Naive thymus-derived CD8-positive, alpha-beta T cell (primary cell): ENCODE measurements around the gene FBXO48. TPM values are rescaled to one million over a fixed set of nuclear protein-coding genes. Genes with fewer than 3 reads are reported as not detected.

ENCODE experiments used
- ATAC-seq, 2 donors: fragments of 150-1000 bp; cut with Tn5 transposase in 1 of 2; sonication (Bioruptor Pico), chemical (Tn5 transposase) in 1 of 2; 1 replicate in 1 of 2; 2 replicates in 1 of 2; pipeline ENCODE4 v1.10.0; 2021; ENCODE audit warnings: mild to moderate bottlenecking in 2 of 2, moderate library complexity in 2 of 2
- POLR2A ChIA-PET: fragments of 350-600 bp; sonication (Branson Sonifier 250); formaldehyde crosslinking; loops from one replicate; lab custom pipeline; 2021; ENCODE audit warnings: antibody characterized with exemption; lab: Charles Lee
- DNase-seq, 10 donors: peaks; one replicate each; pipeline versions ENCODE4 v3.0.0 to v3.0.0-alpha.2; 2020 to 2022
- H3K27ac Mint-ChIP-seq, 10 donors: one replicate each; pipeline ENCODE4 v1.8.0; 2020 to 2022; ENCODE audit warnings: mild to moderate bottlenecking in 10 of 10, mixed read lengths in 10 of 10, moderate library complexity in 4 of 10, inconsistent platforms in 1 of 10
- H3K27me3 Mint-ChIP-seq, 5 donors: one replicate each; pipeline ENCODE4 v1.8.0; 2021 to 2022; ENCODE audit warnings: mixed read lengths in 5 of 5
- H3K36me3 Mint-ChIP-seq, 3 donors: one replicate each; pipeline ENCODE4 v1.8.0; 2020 to 2022; ENCODE audit warnings: mixed read lengths in 3 of 3, mild to moderate bottlenecking in 2 of 3, inconsistent platforms in 1 of 3
- H3K4me1 Mint-ChIP-seq, 4 donors: one replicate each; pipeline ENCODE4 v1.8.0; 2021 to 2022; ENCODE audit warnings: mixed read lengths in 4 of 4
- H3K4me3 Mint-ChIP-seq, 10 donors: one replicate each; pipeline ENCODE4 v1.8.0; 2020 to 2022; ENCODE audit warnings: mild to moderate bottlenecking in 10 of 10, mixed read lengths in 10 of 10, moderate library complexity in 6 of 10, inconsistent platforms in 1 of 10
- H3K9me3 Mint-ChIP-seq, 9 donors: one replicate each; pipeline ENCODE4 v1.8.0; 2020 to 2022; ENCODE audit warnings: mixed read lengths in 9 of 9, mild to moderate bottlenecking in 3 of 9, inconsistent platforms in 1 of 9, moderate library complexity in 1 of 9
- polyA plus RNA-seq, 3 donors: library from polyadenylated mRNA; unstranded; fragments of 300-500 nt; fragmentation: Illumina TruSeq; gene quantifications; one replicate each; pipeline ENCODE4 v1.2.3, GENCODE V29; 2021
- total RNA-seq, 8 experiments: library from RNA in 2 of 8; stranded (reverse) in 2 of 8; gene quantifications; one replicate each; pipeline ENCODE4 v1.2.3 and lab custom pipeline; 2021 to 2026

FBXO48 gene
- total RNA-seq (1 to 10 TPM; 4.8 to 5.6 TPM), polyA plus RNA-seq (under 1 TPM; 0.19 to 0.69 (median 0.36) TPM), total RNA-seq (lab: John Stamatoyannopoulos, UW) (3.0 to 8.6 (median 4.6) reads per million in 6 experiments)

GRCh38 chr2:68467077-68467960, at the start of gene FBXO48, which contains the start of gene APLF:
Gene FBXO48 (minus strand): TSS chr2:68467294. CDS start chr2:68465145, 2,149 bp downstream.
Gene APLF (plus strand): TSS chr2:68467585. CDS start chr2:68467732, 147 bp downstream.
- Mint-ChIP-seq H3K4me3 (peak within 1 kb of the TSS; percentile 87 to 98 (median 96)), H3K27ac (peak within 1 kb of the TSS; percentile 85 to 98 (median 94)), H3K36me3 (peaks cover 0 to 4% (median 0%) of the 10 kb centered on the region in 3 donors), H3K27me3 (no peaks in the 10 kb centered on the region), H3K4me1 (peaks cover 12 to 53% (median 41%) of the 10 kb centered on the region in 4 donors), H3K9me3 (no peaks in the 10 kb centered on the region)
- peak; percentile 90 to 92 for ATAC-seq
- peak; percentile 90 to 99 (median 98) for DNase-seq
- POLR2A ChIA-PET, result interaction anchor here (0.6 to 2.9 kb wide), 18 partner anchors 11 to 458 kb away, joined by 3 to 19 read pairs (median 5); partner anchors contain the start of genes ARHGAP25 and PPP3R1

GRCh38 chr2:68516051-68516955, 49.2 kb upstream of the FBXO48 start:
- Mint-ChIP-seq H3K4me3 (no peak overlapping the region), H3K27ac (peak overlapping the region in 1 of 10 donors; percentile 70), H3K27me3 (no peaks in the 10 kb centered on the region), H3K9me3 (peaks cover 0 to 14% (median 8%) of the 10 kb centered on the region in 9 donors), H3K36me3 (peaks cover 0 to 15% (median 10%) of the 10 kb centered on the region in 3 donors), H3K4me1 (peaks cover 0 to 2% (median 0%) of the 10 kb centered on the region in 4 donors)
- POLR2A ChIA-PET, result interaction anchor here (1.3 to 1.7 kb wide), 3 partner anchors 10 to 63 kb away, joined by 3 to 6 read pairs (median 5); partner anchors contain the start of genes APLF and FBXO48
- peak in 2 of 10 donors; percentile 32 to 36 for DNase-seq
- ATAC-seq, result peak; percentile 55 to 62

- Mint-ChIP-seq H3K9me3 (peaks cover 0 to 14% (median 8%) of the 10 kb centered on the region in 9 donors), H3K36me3 (peaks cover 0 to 17% (median 10%) of the 10 kb centered on the region in 3 donors), H3K27ac (no peak overlapping the region), H3K4me3 (no peak overlapping the region), H3K4me1 (no peaks in the 10 kb centered on the region), H3K27me3 (no peaks in the 10 kb centered on the region)
- ATAC-seq, result no peak
- POLR2A ChIA-PET, result interaction anchor here (1.7 kb wide), 1 partner anchor 8 kb away, joined by 6 read pairs; no protein-coding TSS in a partner anchor
- DNase-seq, result no peak
These were observed 47.3 kb upstream of the FBXO48 start for GRCh38 chr2:68514316-68514929.

- no peaks in the 10 kb centered on the region for H3K27me3 Mint-ChIP-seq
- no peaks in the 10 kb centered on the region for H3K4me1 Mint-ChIP-seq
- peaks cover 2 to 18% (median 10%) of the 10 kb centered on the region in 9 donors for H3K9me3 Mint-ChIP-seq
- peaks cover 0 to 26% (median 13%) of the 10 kb centered on the region in 3 donors for H3K36me3 Mint-ChIP-seq
- no peak for ATAC-seq
- POLR2A ChIA-PET, result no interaction called here
- no peak for DNase-seq
- H3K27ac Mint-ChIP-seq, result no peak overlapping the region
- no peak overlapping the region for H3K4me3 Mint-ChIP-seq
These were observed 45.9 kb upstream of the FBXO48 start for GRCh38 chr2:68512966-68513365.

- ATAC-seq, result no peak
- POLR2A ChIA-PET, result no interaction called here
- H3K9me3 Mint-ChIP-seq, result peaks cover 2 to 19% (median 10%) of the 10 kb centered on the region in 9 donors
These were observed 45.2 kb upstream of the FBXO48 start for GRCh38 chr2:68512326-68512725.

GRCh38 chr2:68506170-68506569, 39.1 kb upstream of the FBXO48 start:
- peak; percentile 61 to 75 for ATAC-seq
- peaks cover 10 to 24% (median 17%) of the 10 kb centered on the region in 4 donors for H3K4me1 Mint-ChIP-seq
- peaks cover 0 to 8% (median 0%) of the 10 kb centered on the region in 9 donors for H3K9me3 Mint-ChIP-seq
- peak overlapping the region; percentile 3 to 66 (median 49) for H3K4me3 Mint-ChIP-seq
- POLR2A ChIA-PET, result interaction anchor here (0.8 to 2.0 kb wide), 3 partner anchors 9 to 261 kb away, joined by 3 to 6 read pairs (median 3); no protein-coding TSS in a partner anchor
- peaks cover 0 to 14% (median 10%) of the 10 kb centered on the region in 3 donors for H3K36me3 Mint-ChIP-seq
- DNase-seq, result peak in 2 of 10 donors; percentile 9 to 13
- H3K27me3 Mint-ChIP-seq, result no peaks in the 10 kb centered on the region
- peak overlapping the region; percentile 0 to 88 (median 26) for H3K27ac Mint-ChIP-seq

More at GRCh38 chr2:68512326-68512725, 45.2 kb upstream of the FBXO48 start:
- H3K27ac Mint-ChIP-seq, result no peak overlapping the region
- no peaks in the 10 kb centered on the region for H3K27me3 Mint-ChIP-seq
- no peak overlapping the region for H3K4me3 Mint-ChIP-seq
- H3K4me1 Mint-ChIP-seq, result peaks cover 0 to 3% (median 0%) of the 10 kb centered on the region in 4 donors
- H3K36me3 Mint-ChIP-seq, result peaks cover 0 to 26% (median 13%) of the 10 kb centered on the region in 3 donors
- DNase-seq, result no peak

GRCh38 chr2:68505603-68506159, 38.6 kb upstream of the FBXO48 start:
- H3K27me3 Mint-ChIP-seq, result no peaks in the 10 kb centered on the region
- H3K4me3 Mint-ChIP-seq, result peak overlapping the region in 8 of 10 donors; percentile 3 to 66 (median 50)
- POLR2A ChIA-PET, result interaction anchor here (1.3 to 2.0 kb wide), 2 partner anchors 10 to 17 kb away, joined by 3 to 6 read pairs; no protein-coding TSS in a partner anchor
- ATAC-seq (no peak), DNase-seq (no peak)
- peaks cover 0 to 8% (median 0%) of the 10 kb centered on the region in 9 donors for H3K9me3 Mint-ChIP-seq
- peaks cover 0 to 14% (median 10%) of the 10 kb centered on the region in 3 donors for H3K36me3 Mint-ChIP-seq
- peak overlapping the region in 8 of 10 donors; percentile 16 to 88 (median 32) for H3K27ac Mint-ChIP-seq
- peaks cover 12 to 24% (median 17%) of the 10 kb centered on the region in 4 donors for H3K4me1 Mint-ChIP-seq

- no peak for DNase-seq
- Mint-ChIP-seq H3K4me1 (peaks cover 12 to 16% (median 14%) of the 10 kb centered on the region in 4 donors), H3K9me3 (peaks cover 0 to 8% (median 3%) of the 10 kb centered on the region in 9 donors), H3K36me3 (peaks cover 0 to 12% (median under 1%) of the 10 kb centered on the region in 3 donors), H3K27me3 (no peaks in the 10 kb centered on the region), H3K27ac (peak overlapping the region in 1 of 10 donors; percentile 20), H3K4me3 (no peak overlapping the region)
- no peak for ATAC-seq
- POLR2A ChIA-PET, result no interaction called here
These were observed 34.7 kb upstream of the FBXO48 start for GRCh38 chr2:68501768-68502167.

- Mint-ChIP-seq H3K9me3 (peaks cover 0 to 16% (median 9%) of the 10 kb centered on the region in 9 donors), H3K27me3 (no peaks in the 10 kb centered on the region), H3K4me1 (peaks cover 3 to 4% (median 4%) of the 10 kb centered on the region in 4 donors), H3K4me3 (no peak overlapping the region), H3K27ac (no peak overlapping the region), H3K36me3 (peaks cover 0 to 8% (median 8%) of the 10 kb centered on the region in 3 donors)
- POLR2A ChIA-PET, result no interaction called here
- no peak for DNase-seq
- no peak for ATAC-seq
These were observed 33.6 kb upstream of the FBXO48 start for GRCh38 chr2:68500649-68501048.

GRCh38 chr2:68499133-68499532, 32.0 kb upstream of the FBXO48 start:
- Mint-ChIP-seq H3K9me3 (peaks cover 0 to 22% (median 10%) of the 10 kb centered on the region in 9 donors), H3K27ac (no peak overlapping the region), H3K36me3 (peaks cover 0 to 22% (median 12%) of the 10 kb centered on the region in 3 donors), H3K27me3 (no peaks in the 10 kb centered on the region), H3K4me3 (no peak overlapping the region), H3K4me1 (peaks cover 0 to 2% (median 0%) of the 10 kb centered on the region in 4 donors)
- no peak for DNase-seq
- ATAC-seq, result no peak
- POLR2A ChIA-PET, result no interaction called here

- H3K27me3 Mint-ChIP-seq, result no peaks in the 10 kb centered on the region
- H3K36me3 Mint-ChIP-seq, result peaks cover 6 to 27% (median 13%) of the 10 kb centered on the region in 3 donors
- H3K4me3 Mint-ChIP-seq, result no peak overlapping the region
- peaks cover 0 to 3% (median 1%) of the 10 kb centered on the region in 4 donors for H3K4me1 Mint-ChIP-seq
- peaks cover 0 to 12% (median 3%) of the 10 kb centered on the region in 9 donors for H3K9me3 Mint-ChIP-seq
- POLR2A ChIA-PET, result no interaction called here
- DNase-seq, result no peak
- no peak for ATAC-seq
- H3K27ac Mint-ChIP-seq, result no peak overlapping the region
These were observed 24.5 kb upstream of the FBXO48 start for GRCh38 chr2:68491582-68491981.
